Measurements from ENCODE around the gene EPHB1. TPM values are rescaled to one million over a fixed set of nuclear protein-coding genes. Genes with fewer than 3 reads are reported as not detected.
A peak's percentile ranks its signal among the peaks of the same experiment; 100 is the strongest.

The EPHB1 gene
- 2.8 and 3.0 TPM in 2 replicates for total RNA-seq (2021)
- long read RNA-seq, full-length matches to known transcripts, result 12 of 20 reads
- long read RNA-seq, partial matches to known transcripts, result 4 of 20 reads
- long read RNA-seq, other reads (novel, unspliced or antisense), result 4 of 20 reads

DNA sequence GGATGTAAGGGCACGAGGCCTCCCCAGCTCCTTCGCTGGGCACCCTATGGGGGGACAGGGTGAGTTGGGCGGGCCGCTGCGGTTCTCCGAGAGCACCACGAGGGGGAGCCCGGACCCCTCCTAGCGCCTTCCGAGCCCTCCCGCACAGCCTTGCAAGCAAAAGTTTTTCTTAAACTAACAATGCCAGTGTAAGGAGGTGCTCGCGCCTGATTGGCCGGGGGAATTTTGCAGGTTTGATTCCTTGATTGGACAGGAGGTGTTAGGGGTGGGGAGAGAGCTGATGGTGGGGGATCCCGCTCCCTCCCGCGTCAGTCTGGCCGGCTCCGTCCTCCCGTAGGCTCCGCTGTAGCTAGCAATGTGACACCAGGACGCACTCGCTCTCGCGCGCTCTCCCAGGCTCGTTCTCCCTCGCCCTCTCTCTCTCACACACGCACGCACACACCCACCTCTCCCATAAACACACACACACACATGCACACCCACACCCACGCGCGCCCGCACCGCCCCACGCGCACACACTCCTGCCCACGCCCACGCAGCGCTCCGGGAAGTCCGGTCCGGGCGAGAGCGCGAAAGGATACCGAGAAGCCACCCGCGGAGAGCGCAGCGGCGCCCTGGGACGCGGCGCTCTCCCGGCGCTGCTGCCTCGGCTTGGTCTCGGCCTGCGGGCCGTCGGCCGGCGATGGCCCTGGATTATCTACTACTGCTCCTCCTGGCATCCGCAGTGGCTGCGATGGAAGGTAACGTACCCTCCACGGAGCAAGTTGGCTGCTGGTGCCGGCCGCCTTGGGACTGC, at the start of gene EPHB1:
Gene EPHB1, plus strand, starts transcription at position 311 of the 796 bp plus-strand sequence.
- H3K36me3 Mint-ChIP-seq (ENCODE audit: insufficient read depth in 1 of 3, low read depth in 3 of 3), result no peaks in the 10 kb centered on the region
- peaks cover 21% of the 10 kb centered on the region; the same call in 1 of the 2 replicates for H3K27me3 ChIP-seq (ENCODE audit: insufficient read depth, low read length)

More for the DNA sequence above, at the start of gene EPHB1:
- Histone ChIP-seq H3K23ac (ENCODE audit: insufficient read length, low read depth, low read length) (no peak within 1 kb of the TSS), H4K20me1 (ENCODE audit: control insufficient read depth, insufficient read depth, insufficient read length) (no peaks in the 10 kb centered on the region), H3K4me2 (ENCODE audit: insufficient read depth, insufficient read length, low read length) (peak within 1 kb of the TSS; percentile 69), H2BK5ac (ENCODE audit: insufficient read length, low read length) (no peak within 1 kb of the TSS), H3K4me1 (ENCODE audit: insufficient read depth, low read length) (no peaks in the 10 kb centered on the region; the same call in 1 of the 2 replicates), H3K18ac (ENCODE audit: insufficient read length, low read depth, low read length) (peak within 1 kb of the TSS; percentile 41), H4K91ac (ENCODE audit: insufficient read length, low read depth, low read length) (no peak within 1 kb of the TSS), H4K5ac (ENCODE audit: insufficient read length, low read depth, low read length) (no peak within 1 kb of the TSS), H3K56ac (ENCODE audit: insufficient read length, low read depth, low read length) (no peak within 1 kb of the TSS), H2BK12ac (ENCODE audit: insufficient read length, low read depth, low read length) (no peak within 1 kb of the TSS), H3K4ac (ENCODE audit: low read depth, low read length) (no peak within 1 kb of the TSS), H4K8ac (replicated peaks; ENCODE audit: insufficient read length, low read depth, low read length) (no peak within 1 kb of the TSS), H2AK5ac (ENCODE audit: insufficient read length, low read length) (no peak within 1 kb of the TSS), H3K9me3 (ENCODE audit: control insufficient read depth, low read depth, low read length) (no peaks in the 10 kb centered on the region), H3K23me2 (ENCODE audit: insufficient read length, low read depth, low read length, poor library complexity, severe bottlenecking) (peaks cover 21% of the 10 kb centered on the region), H2BK120ac (ENCODE audit: low read depth, low read length, poor library complexity, severe bottlenecking) (no peak within 1 kb of the TSS), H3K14ac (ENCODE audit: insufficient read depth, low read length) (peak within 1 kb of the TSS; percentile 42; the same call in 1 of the 2 replicates), H3K27ac (ENCODE audit: insufficient read length, low read depth, low read length) (no peak within 1 kb of the TSS), H3K9ac (ENCODE audit: extremely low read depth, insufficient read length, low read length) (peak within 1 kb of the TSS; percentile 48), H3K79me1 (ENCODE audit: insufficient read depth, low read depth, low read length, poor library complexity, severe bottlenecking) (no peaks in the 10 kb centered on the region), H3T11ph (ENCODE audit: low read length) (no peak within 1 kb of the TSS), H2BK15ac (ENCODE audit: low read depth, low read length) (no peak within 1 kb of the TSS), H2BK20ac (ENCODE audit: low read depth, low read length, poor library complexity, severe bottlenecking) (no peak within 1 kb of the TSS), H3K79me2 (ENCODE audit: insufficient read depth, low read length) (no peaks in the 10 kb centered on the region), H2AFZ (ENCODE audit: low read length) (no peak within 1 kb of the TSS)
- Mint-ChIP-seq H3K4me3 (peak within 1 kb of the TSS; percentile 86 to 96), H3K27ac (peak within 1 kb of the TSS in 2 of 3 experiments; percentile 93; a peak in 2 of 7 replicates), H3K4me1 (peaks cover 15 to 18% of the 10 kb centered on the region in 2 experiments), H3K27me3 (ENCODE audit: low read depth) (peaks cover 79% of the 10 kb centered on the region), H3K9me3 (no peaks in the 10 kb centered on the region; a peak in 1 of 5 replicates)
- peak; percentile 99 for DNase-seq
- TF ChIP-seq, protein P1, sequence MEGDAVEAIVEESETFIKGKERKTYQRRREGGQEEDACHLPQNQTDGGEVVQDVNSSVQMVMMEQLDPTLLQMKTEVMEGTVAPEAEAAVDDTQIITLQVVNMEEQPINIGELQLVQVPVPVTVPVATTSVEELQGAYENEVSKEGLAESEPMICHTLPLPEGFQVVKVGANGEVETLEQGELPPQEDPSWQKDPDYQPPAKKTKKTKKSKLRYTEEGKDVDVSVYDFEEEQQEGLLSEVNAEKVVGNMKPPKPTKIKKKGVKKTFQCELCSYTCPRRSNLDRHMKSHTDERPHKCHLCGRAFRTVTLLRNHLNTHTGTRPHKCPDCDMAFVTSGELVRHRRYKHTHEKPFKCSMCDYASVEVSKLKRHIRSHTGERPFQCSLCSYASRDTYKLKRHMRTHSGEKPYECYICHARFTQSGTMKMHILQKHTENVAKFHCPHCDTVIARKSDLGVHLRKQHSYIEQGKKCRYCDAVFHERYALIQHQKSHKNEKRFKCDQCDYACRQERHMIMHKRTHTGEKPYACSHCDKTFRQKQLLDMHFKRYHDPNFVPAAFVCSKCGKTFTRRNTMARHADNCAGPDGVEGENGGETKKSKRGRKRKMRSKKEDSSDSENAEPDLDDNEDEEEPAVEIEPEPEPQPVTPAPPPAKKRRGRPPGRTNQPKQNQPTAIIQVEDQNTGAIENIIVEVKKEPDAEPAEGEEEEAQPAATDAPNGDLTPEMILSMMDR (conservative IDR thresholded peaks at IDR 0.05), result peak; percentile 96
- no CpG with 5 or more reads among the region's 70 CpGs for WGBS (ENCODE audit: extremely low coverage, insufficient read length, low lambda C conversion rate)

Measured in H9 (cell line).